Esophagus (tissue), 2 donors: Measurements from ENCODE around the gene SETMAR. TPM values are rescaled to one million over a fixed set of nuclear protein-coding genes. Genes with fewer than 3 reads are reported as not detected.
"Not testable (repeated sequence)": the region's sequence is repeated elsewhere in the genome, so short reads cannot be mapped to it uniquely, and the experiment has no call there.

Experiments used
- H3K27ac ChIP-seq, 2 donors: one replicate each; pipeline ENCODE4 v1.5.1; 2013; ENCODE audit warnings: low read depth in 2 of 2, mild to moderate bottlenecking in 2 of 2, inconsistent platforms in 1 of 2, low read length in 1 of 2, moderate library complexity in 1 of 2
- H3K27me3 ChIP-seq, 2 donors: one replicate each; pipeline ENCODE4 v1.6.1; 2013; ENCODE audit warnings: low read length in 2 of 2, control low read depth in 1 of 2, mild to moderate bottlenecking in 1 of 2; ENCODE audit not compliant: insufficient read depth in 2 of 2, control insufficient read depth in 1 of 2
- H3K36me3 ChIP-seq, 2 donors: one replicate each; pipeline ENCODE4 v1.6.1; 2013; ENCODE audit warnings: low read length in 1 of 2; ENCODE audit not compliant: control insufficient read depth in 2 of 2, insufficient read depth in 2 of 2
- H3K4me1 ChIP-seq, 2 donors: one replicate each; pipeline ENCODE4 v1.6.1; 2013; ENCODE audit warnings: low read length in 1 of 2; ENCODE audit not compliant: control insufficient read depth in 2 of 2, insufficient read depth in 2 of 2
- H3K4me3 ChIP-seq, 2 donors: one replicate each; pipeline ENCODE4 v1.5.1; 2013; ENCODE audit warnings: low read length in 2 of 2, mild to moderate bottlenecking in 2 of 2, low read depth in 1 of 2, moderate library complexity in 1 of 2
- H3K9me3 ChIP-seq, 2 donors: one replicate each; pipeline ENCODE4 v1.6.1; 2013; ENCODE audit warnings: mild to moderate bottlenecking in 2 of 2, low read depth in 1 of 2, low read length in 1 of 2, moderate library complexity in 1 of 2; ENCODE audit not compliant: control insufficient read depth in 2 of 2, insufficient read depth in 1 of 2
- WGBS, 2 donors: extraction: QIAGEN DNeasy Blood & Tissue Kit; methylation state at CpG; one replicate each; pipeline ENCODE4 v1.1.7; 2013; 5-methylcytosine and 5-hydroxymethylcytosine counted together
- polyA plus RNA-seq, 2 donors: library from polyadenylated mRNA; stranded (reverse); fragments of 200-250 nt; gene quantifications; one replicate each; pipeline ENCODE4 v1.2.3, GENCODE V29; 2013
- donor health status: healthy with polysubstance abuse.
- donor health status: Bipolar disorder and iron deficiency.

Gene SETMAR
- polyA plus RNA-seq, 2 donors, result 12.2 to 13.7 TPM

DNA sequence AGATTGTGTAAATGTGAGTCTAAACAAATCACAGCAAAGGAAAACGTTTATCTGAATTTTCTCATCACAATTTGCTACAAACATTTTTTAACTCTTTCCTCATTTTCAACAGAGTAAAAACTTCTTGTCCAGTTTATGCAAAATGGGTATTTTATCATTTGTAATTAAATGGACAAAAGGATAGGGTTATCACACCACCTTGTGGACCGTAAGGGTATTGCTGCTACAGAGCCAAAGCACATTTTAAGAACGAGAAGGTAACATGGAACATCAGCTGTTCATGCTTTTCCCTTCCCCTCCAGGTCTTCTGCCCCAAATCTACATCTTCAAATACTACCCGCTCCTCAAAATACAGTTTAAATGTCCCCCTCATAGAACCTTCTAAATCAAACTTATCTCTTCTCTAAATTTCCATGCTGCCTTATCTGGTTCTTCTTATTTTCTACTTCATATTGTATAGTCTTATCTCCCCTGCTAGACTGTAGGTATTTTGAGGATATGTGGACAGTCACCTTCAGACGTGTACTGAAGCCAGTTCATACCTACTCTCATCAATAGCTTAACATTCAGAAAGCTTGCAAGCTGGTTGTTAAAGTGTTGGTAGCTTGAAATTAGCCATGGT, 12.8 kb upstream of the SETMAR start:
- no peak overlapping the region for H3K4me3 ChIP-seq
- no peaks in the 10 kb centered on the region for H3K36me3 ChIP-seq
- H3K27me3 ChIP-seq, result no peaks in the 10 kb centered on the region
- H3K9me3 ChIP-seq, result no peaks in the 10 kb centered on the region
- H3K27ac ChIP-seq, result no peak overlapping the region
- 7% methylated on average over 5 of the region's 5 CpGs for WGBS, 2 donors
- H3K4me1 ChIP-seq, result no peaks in the 10 kb centered on the region

DNA sequence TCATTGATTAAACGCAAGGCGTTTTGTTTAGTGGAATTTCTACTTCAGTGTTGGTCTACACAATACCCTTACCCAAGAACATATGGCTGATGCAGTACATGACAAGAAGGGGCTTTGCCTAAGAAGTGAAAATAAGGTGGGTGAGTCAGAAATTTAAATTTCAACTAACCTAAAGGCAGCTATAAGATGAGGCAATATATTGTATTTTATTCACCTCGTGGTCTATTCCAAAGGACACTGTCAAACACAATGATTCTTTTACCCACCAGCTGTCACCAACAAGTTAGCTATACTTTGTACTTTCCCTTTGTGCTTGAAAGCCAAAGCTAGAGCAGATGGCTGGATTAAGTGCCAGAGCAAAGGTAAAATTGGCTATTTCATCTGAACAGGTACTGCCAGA, 10.9 kb upstream of the SETMAR start:
- Histone ChIP-seq H3K27me3 (no peaks in the 10 kb centered on the region), H3K27ac (no peak overlapping the region), H3K4me1 (no peaks in the 10 kb centered on the region), H3K36me3 (no peaks in the 10 kb centered on the region), H3K9me3 (no peaks in the 10 kb centered on the region), H3K4me3 (no peak overlapping the region)
- 44 to 45% methylated on average over 3 of the region's 3 CpGs for WGBS, 2 donors

DNA sequence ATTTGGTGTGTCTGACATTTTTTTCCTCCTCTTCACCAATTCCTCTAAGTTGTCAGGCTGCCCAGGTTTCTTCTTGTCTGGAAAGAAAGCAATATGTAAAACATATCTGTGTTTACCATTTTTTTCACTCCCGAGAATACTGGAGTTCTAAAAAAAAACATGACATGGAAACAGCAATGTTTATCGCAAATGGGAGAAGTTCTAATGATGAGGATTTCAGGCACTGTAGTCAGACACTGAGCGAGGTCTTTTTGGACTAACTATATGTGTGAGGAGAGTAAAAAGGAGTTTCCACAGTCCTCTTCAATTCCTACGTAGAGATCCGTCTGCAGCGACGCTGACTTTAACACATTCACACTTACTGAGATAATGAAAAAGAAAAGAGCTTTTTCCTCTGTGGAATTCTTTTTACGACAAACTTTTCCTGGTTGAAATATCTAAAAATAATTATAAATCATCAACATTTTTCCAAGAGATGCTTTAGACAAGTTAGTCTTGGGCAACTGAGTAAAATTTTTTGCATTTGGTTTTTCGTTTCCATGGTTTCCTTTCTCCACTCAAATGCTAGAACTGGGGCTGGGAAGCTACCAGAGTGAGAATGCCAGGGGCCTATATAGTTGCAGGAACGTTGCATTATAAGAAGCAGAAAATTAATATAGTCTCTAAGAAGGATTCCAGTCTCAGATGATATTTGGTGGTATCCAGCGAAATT, 8.4 kb upstream of the SETMAR start:
- Histone ChIP-seq H3K9me3 (no peaks in the 10 kb centered on the region), H3K36me3 (no peaks in the 10 kb centered on the region), H3K27ac (no peak overlapping the region), H3K4me3 (no peak overlapping the region), H3K27me3 (no peaks in the 10 kb centered on the region), H3K4me1 (no peaks in the 10 kb centered on the region)
- 74 to 80% methylated on average over 11 of the region's 11 CpGs for WGBS, 2 donors

DNA sequence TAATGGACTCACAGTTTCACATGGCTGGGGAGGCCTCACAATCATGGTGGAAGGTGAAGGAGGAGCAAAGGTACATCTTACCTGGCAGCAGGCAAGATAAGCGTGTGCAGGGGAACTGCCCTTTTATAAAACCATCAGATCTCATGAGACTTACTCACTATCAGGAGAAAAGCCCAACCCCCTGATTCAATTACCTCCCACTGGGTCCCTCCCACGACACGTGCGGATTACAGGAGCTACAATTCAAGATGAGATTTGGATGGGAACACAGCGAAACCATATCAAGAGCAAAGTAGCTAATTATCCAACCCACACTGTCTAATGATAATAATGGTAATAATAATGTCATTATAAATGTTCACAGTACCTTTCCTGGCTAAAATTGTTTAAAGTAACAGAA, 6.7 kb upstream of the SETMAR start:
- H3K4me3 ChIP-seq, H3K9me3 ChIP-seq, H3K27me3 ChIP-seq, H3K27ac ChIP-seq, H3K4me1 ChIP-seq, H3K36me3 ChIP-seq: not testable (repeated sequence)
- WGBS, 2 donors, result 86 to 91% methylated on average over 5 of the region's 5 CpGs

DNA sequence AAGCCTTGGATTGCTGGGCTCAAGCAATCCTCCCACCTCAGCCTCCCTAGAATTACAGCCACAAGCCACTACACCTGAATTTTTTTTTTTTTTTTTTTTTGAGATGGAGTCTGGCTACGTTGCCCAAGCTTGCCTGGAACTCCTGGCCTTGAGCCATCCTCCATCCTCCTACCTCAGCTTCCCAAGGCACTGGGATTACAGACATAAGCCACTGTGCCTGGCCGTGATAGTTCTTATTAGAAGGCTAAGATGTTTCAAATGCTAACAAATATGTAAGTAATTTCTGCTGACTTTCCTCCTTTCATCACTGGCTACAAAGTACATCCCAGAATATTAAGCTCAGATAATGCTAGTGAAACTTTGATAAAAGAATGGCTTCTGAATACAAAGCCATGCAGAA, 5.7 kb upstream of the SETMAR start:
- Histone ChIP-seq H3K27ac (no peak overlapping the region), H3K4me3 (no peak overlapping the region), H3K36me3 (no peaks in the 10 kb centered on the region), H3K27me3 (no peaks in the 10 kb centered on the region), H3K4me1 (no peaks in the 10 kb centered on the region), H3K9me3 (no peaks in the 10 kb centered on the region)
- WGBS, 2 donors, result 49 to 51% methylated on average over 2 of the region's 2 CpGs

DNA sequence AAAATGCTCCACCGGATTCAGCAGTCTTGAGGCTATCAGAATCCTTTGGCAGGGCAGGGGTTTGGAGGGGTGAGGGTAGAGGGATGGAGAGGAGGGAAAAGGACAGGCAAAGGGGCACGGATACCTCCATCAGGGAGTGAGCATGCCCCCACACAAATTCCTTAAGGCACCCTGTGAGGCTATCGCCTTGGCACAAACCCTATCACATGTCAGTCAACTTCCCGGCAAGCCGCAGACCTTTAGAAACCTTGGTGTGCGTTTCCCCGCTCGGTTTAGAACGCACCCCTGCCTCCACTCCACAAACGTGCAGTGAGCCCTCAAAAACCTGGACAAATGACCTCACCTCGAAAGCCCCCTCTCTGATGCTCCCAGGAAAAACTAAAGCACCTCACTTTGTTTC, 422 bp upstream of the SETMAR start:
- Histone ChIP-seq H3K36me3 (no peaks in the 10 kb centered on the region), H3K9me3 (no peaks in the 10 kb centered on the region), H3K27me3 (no peaks in the 10 kb centered on the region), H3K4me1 (peaks cover 0 to 3% of the 10 kb centered on the region in 2 donors), H3K4me3 (peak overlapping the region; percentile 79 to 82), H3K27ac (peak overlapping the region; percentile 37 to 92)
- 55 to 72% methylated on average over 11 of the region's 11 CpGs for WGBS, 2 donors

DNA sequence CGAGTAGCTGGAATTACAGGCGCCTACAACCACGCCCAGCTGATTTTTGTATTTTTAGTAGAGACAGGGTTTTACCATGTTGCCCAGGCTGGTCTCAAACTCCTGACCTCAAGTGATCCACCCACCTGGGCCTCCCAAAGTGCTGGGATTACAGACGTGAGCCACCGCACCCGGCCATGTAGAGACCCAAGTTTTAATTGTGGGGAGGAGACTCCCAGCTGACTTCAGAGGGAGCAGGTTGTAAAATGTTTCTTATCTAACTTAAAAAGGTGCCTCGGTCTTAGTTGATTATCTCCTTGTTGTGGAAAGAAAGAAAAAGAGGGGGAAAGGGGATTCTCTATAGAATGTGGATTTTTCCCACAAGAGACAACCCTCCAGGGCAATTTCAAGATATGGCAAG, 2.0 kb downstream of the SETMAR start:
- H3K9me3 ChIP-seq, H3K27me3 ChIP-seq, H3K4me3 ChIP-seq, H3K36me3 ChIP-seq, H3K4me1 ChIP-seq: not testable (repeated sequence)
- 61 to 71% methylated on average over 7 of the region's 7 CpGs for WGBS, 2 donors
- H3K27ac ChIP-seq, result peak overlapping the region in 1 of 2 donors; percentile 31

DNA sequence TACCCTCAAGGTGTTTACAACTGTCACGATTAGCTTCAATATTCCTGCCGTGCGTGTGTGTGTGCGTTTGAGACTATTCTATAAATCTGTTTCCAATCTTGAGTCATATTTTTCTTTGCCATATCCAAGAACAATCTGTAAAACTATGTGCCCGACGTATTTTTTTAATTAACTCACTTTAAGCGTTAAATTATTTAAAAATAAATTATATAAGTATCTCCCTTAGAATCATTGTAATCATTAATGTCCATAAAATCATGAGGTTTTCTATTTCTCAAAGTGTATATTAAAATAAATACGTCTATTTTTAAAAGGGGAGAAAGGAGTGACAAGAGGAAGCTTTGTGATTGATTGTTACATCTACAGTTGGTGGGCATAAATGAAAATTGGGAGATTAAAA, 2.9 kb downstream of the SETMAR start:
- Histone ChIP-seq H3K27ac (peak overlapping the region in 1 of 2 donors; percentile 44), H3K27me3 (no peaks in the 10 kb centered on the region), H3K36me3 (no peaks in the 10 kb centered on the region), H3K9me3 (no peaks in the 10 kb centered on the region), H3K4me3 (no peak overlapping the region), H3K4me1 (peaks cover 0 to 3% of the 10 kb centered on the region in 2 donors)
- whole genome bisulfite sequencing, 2 donors, result 47 to 62% methylated on average over 8 of the region's 8 CpGs

DNA sequence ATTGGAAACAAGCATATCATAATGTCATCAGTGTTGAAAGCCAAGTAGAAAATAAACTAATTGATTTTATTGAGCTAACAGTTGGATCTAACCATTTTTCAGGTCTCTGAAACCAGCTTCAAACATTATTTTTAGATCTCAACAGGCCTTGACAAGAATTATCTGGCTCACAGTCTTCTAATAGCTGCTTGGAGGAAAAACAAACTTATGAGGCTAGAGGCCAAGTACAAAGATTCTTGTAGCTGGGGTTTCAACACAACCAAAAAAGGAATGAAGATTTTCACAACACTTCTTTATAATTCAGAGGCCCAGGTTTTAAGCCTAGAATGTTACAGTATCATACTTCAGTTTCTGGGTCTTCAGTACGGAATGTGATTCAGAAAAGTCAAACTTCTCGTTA, 3.7 kb downstream of the SETMAR start:
- Histone ChIP-seq H3K36me3 (no peaks in the 10 kb centered on the region), H3K27me3 (no peaks in the 10 kb centered on the region), H3K9me3 (no peaks in the 10 kb centered on the region), H3K4me1 (peaks cover 0 to 3% of the 10 kb centered on the region in 2 donors), H3K27ac (peak overlapping the region in 1 of 2 donors; percentile 22), H3K4me3 (no peak overlapping the region)
- 33 to 61% methylated on average over 2 of the region's 2 CpGs for WGBS, 2 donors
